HEK293 (cell line): ENCODE measurements around the gene UTP14A.

Source experiments
- AEBP2 ChIP-seq: fragments of 450-650 bp; formaldehyde crosslinking; IDR thresholded peaks from 2 replicates; pipeline ENCODE4 v1.5.1; 2016; ENCODE audit warnings: missing biosample characterization, missing genetic modification characterization, borderline replicate concordance
- BCL11B ChIP-seq: fragments of 450-650 bp; formaldehyde crosslinking; IDR thresholded peaks from 2 replicates; pipeline ENCODE4 v1.5.1; 2016; ENCODE audit warnings: low read depth, missing biosample characterization, missing genetic modification characterization
- GFI1B ChIP-seq: fragments of 450-650 bp; formaldehyde crosslinking; IDR thresholded peaks from 2 replicates; pipeline ENCODE4 v1.5.1; 2016; ENCODE audit warnings: missing biosample characterization, missing genetic modification characterization
- KLF1 ChIP-seq: fragments of 450-650 bp; formaldehyde crosslinking; IDR thresholded peaks from 2 replicates; pipeline ENCODE4 v1.5.1; 2016; ENCODE audit warnings: missing biosample characterization, missing genetic modification characterization
- PRDM4 ChIP-seq: fragments of 450-650 bp; formaldehyde crosslinking; IDR thresholded peaks from 2 replicates; pipeline ENCODE4 v1.5.1; 2017; ENCODE audit warnings: missing biosample characterization, missing genetic modification characterization
- SETDB1 ChIP-seq: IDR thresholded peaks from one replicate; pipeline ENCODE4 v1.6.1; 2017; ENCODE audit warnings: mild to moderate bottlenecking, low read length, moderate library complexity, mixed read lengths; ENCODE audit not compliant: insufficient read length
- WT1 ChIP-seq: fragments of 450-650 bp; formaldehyde crosslinking; IDR thresholded peaks from 2 replicates; pipeline ENCODE4 v1.5.1; 2016; ENCODE audit warnings: missing biosample characterization, missing genetic modification characterization
- ZBTB10 ChIP-seq: fragments of 450-650 bp; formaldehyde crosslinking; IDR thresholded peaks from 2 replicates; pipeline ENCODE4 v1.5.1; 2016; ENCODE audit warnings: missing biosample characterization, missing genetic modification characterization
- ZBTB20 ChIP-seq: fragments of 450-650 bp; formaldehyde crosslinking; IDR thresholded peaks from 2 replicates; pipeline ENCODE4 v1.5.1; 2016; ENCODE audit warnings: missing biosample characterization, missing genetic modification characterization
- ZBTB7A ChIP-seq: fragments of 450-650 bp; formaldehyde crosslinking; IDR thresholded peaks from 2 replicates; pipeline ENCODE4 v1.5.1; 2016; ENCODE audit warnings: low read depth, missing biosample characterization, missing genetic modification characterization
- ZFHX2 ChIP-seq: fragments of 450-650 bp; formaldehyde crosslinking; conservative IDR thresholded peaks from 2 replicates; pipeline ENCODE4 v1.5.1; 2016; ENCODE audit warnings: missing biosample characterization, missing genetic modification characterization
- ZFP41 ChIP-seq: fragments of 450-650 bp; formaldehyde crosslinking; IDR thresholded peaks from 2 replicates; pipeline ENCODE4 v1.5.1; 2016; ENCODE audit warnings: missing biosample characterization, missing genetic modification characterization, borderline replicate concordance
- ZNF169 ChIP-seq: fragments of 450-650 bp; formaldehyde crosslinking; IDR thresholded peaks from 2 replicates; pipeline ENCODE4 v1.5.1; 2016; ENCODE audit warnings: missing biosample characterization, missing genetic modification characterization
- ZNF221 ChIP-seq: fragments of 450-650 bp; formaldehyde crosslinking; IDR thresholded peaks from 2 replicates; pipeline ENCODE4 v1.5.1; 2017; ENCODE audit warnings: missing biosample characterization, missing genetic modification characterization, borderline replicate concordance
- ZNF280D ChIP-seq: fragments of 450-650 bp; formaldehyde crosslinking; IDR thresholded peaks from 2 replicates; pipeline ENCODE4 v1.5.1; 2016; ENCODE audit warnings: missing biosample characterization, missing genetic modification characterization
- ZNF335 ChIP-seq: fragments of 450-650 bp; formaldehyde crosslinking; conservative IDR thresholded peaks from 2 replicates; pipeline ENCODE4 v1.5.1; 2016; ENCODE audit warnings: missing biosample characterization, missing genetic modification characterization
- ZNF398 ChIP-seq: fragments of 450-650 bp; formaldehyde crosslinking; IDR thresholded peaks from 2 replicates; pipeline ENCODE4 v1.5.1; 2017; ENCODE audit warnings: missing biosample characterization, missing genetic modification characterization
- ZNF404 ChIP-seq: fragments of 450-650 bp; formaldehyde crosslinking; IDR thresholded peaks from 2 replicates; pipeline ENCODE4 v1.5.1; 2017; ENCODE audit warnings: missing biosample characterization, missing genetic modification characterization
- ZNF416 ChIP-seq: fragments of 450-650 bp; formaldehyde crosslinking; IDR thresholded peaks from 2 replicates; pipeline ENCODE4 v1.5.1; 2016; ENCODE audit warnings: missing biosample characterization, missing genetic modification characterization
- ZNF433 ChIP-seq: fragments of 450-650 bp; formaldehyde crosslinking; IDR thresholded peaks from 2 replicates; pipeline ENCODE4 v1.5.1; 2016; ENCODE audit warnings: missing biosample characterization, missing genetic modification characterization, low read depth
- ZNF514 ChIP-seq: fragments of 450-650 bp; formaldehyde crosslinking; IDR thresholded peaks from 2 replicates; pipeline ENCODE4 v1.5.1; 2016; ENCODE audit warnings: missing biosample characterization, missing genetic modification characterization
- ZNF624 ChIP-seq: fragments of 450-650 bp; formaldehyde crosslinking; IDR thresholded peaks from 2 replicates; pipeline ENCODE4 v1.5.1; 2017; ENCODE audit warnings: missing biosample characterization, missing genetic modification characterization
- ZNF654 ChIP-seq: fragments of 450-650 bp; formaldehyde crosslinking; IDR thresholded peaks from 2 replicates; pipeline ENCODE4 v1.5.1; 2016; ENCODE audit warnings: low read depth, missing biosample characterization, missing genetic modification characterization
- ZNF677 ChIP-seq: fragments of 450-650 bp; IDR thresholded peaks from 2 replicates; pipeline ENCODE4 v1.5.0; 2018; ENCODE audit warnings: missing biosample characterization, mild to moderate bottlenecking, missing genetic modification characterization, moderate library complexity
- ZNF701 ChIP-seq: fragments of 450-650 bp; formaldehyde crosslinking; IDR thresholded peaks from 2 replicates; pipeline ENCODE4 v1.5.1; 2016; ENCODE audit warnings: missing biosample characterization, missing genetic modification characterization
- ZNF707 ChIP-seq: fragments of 450-650 bp; formaldehyde crosslinking; IDR thresholded peaks from 2 replicates; pipeline ENCODE4 v1.5.1; 2016; ENCODE audit warnings: missing biosample characterization, missing genetic modification characterization
- ZNF747 ChIP-seq: fragments of 450-650 bp; formaldehyde crosslinking; IDR thresholded peaks from 2 replicates; pipeline ENCODE4 v1.5.1; 2016; ENCODE audit warnings: missing biosample characterization, missing genetic modification characterization
- ZNF768 ChIP-seq: fragments of 450-650 bp; formaldehyde crosslinking; IDR thresholded peaks from 2 replicates; pipeline ENCODE4 v1.5.1; 2018; ENCODE audit warnings: missing biosample characterization, mild to moderate bottlenecking, missing genetic modification characterization
- ZNF837 ChIP-seq: fragments of 450-650 bp; formaldehyde crosslinking; IDR thresholded peaks from 2 replicates; pipeline ENCODE4 v1.5.1; 2016; ENCODE audit warnings: missing biosample characterization, missing genetic modification characterization

UTP14A gene

GRCh38 chrX:129932821-129933321, 26.9 kb downstream of the UTP14A start (continued):
- TF ChIP-seq ZNF169 (tag by site-specific recombination) (no peak), ZNF624 (tag by site-specific recombination) (no peak), ZNF747 (tag by site-specific recombination) (no peak), ZNF416 (tag by site-specific recombination) (no peak), ZNF701 (no peak), ZNF433 (tag by site-specific recombination) (no peak), ZNF837 (tag by site-specific recombination) (no peak), ZFHX2 (tag by site-specific recombination) (peak; percentile 58), ZNF514 (tag by site-specific recombination) (no peak), ZNF280D (tag by site-specific recombination) (no peak), WT1 (tag by site-specific recombination) (peak; percentile 52; the same call in 1 of the 2 replicates), ZNF221 (tag by site-specific recombination) (no peak), AEBP2 (tag by site-specific recombination) (no peak), ZBTB20 (tag by site-specific recombination) (peak; percentile 48; the same call in 1 of the 2 replicates), KLF1 (tag by site-specific recombination) (peak; percentile 73), ZNF335 (tag by site-specific recombination) (peak; percentile 64), SETDB1 (no peak), BCL11B (tag by site-specific recombination) (no peak), ZBTB10 (tag by site-specific recombination) (no peak), ZNF404 (tag by site-specific recombination) (no peak), GFI1B (no peak), ZNF677 (no peak), ZNF398 (tag by site-specific recombination) (0 out of 2 replicates have a peak, but pooled peaks have one; percentile 23), ZNF654 (no peak), ZNF768 (tag by site-specific recombination) (no peak), PRDM4 (no peak), ZNF707 (tag by site-specific recombination) (no peak), ZBTB7A (tag by site-specific recombination) (no peak), ZFP41 (tag by site-specific recombination) (no peak)
